Gastroesophageal sphincter (tissue), 4 donors: ENCODE results near the gene WASHC2A. TPM values are rescaled to one million over a fixed set of nuclear protein-coding genes. Genes with fewer than 3 reads are reported as not detected.
"Not testable (repeated sequence)": the region's sequence is repeated elsewhere in the genome, so short reads cannot be mapped to it uniquely, and the experiment has no call there.

Experiments used
- ATAC-seq: fragments of 150-250 bp; one replicate; pipeline ENCODE4 v1.9.1; 2016; ENCODE audit warnings: mild to moderate bottlenecking, moderate library complexity
- H3K27ac ChIP-seq, 4 donors: fragments of 200-600 bp; sonication (generic) in 3 of 4; 1 replicate in 3 of 4; 2 replicates in 1 of 4; pipeline ENCODE4 v1.5.1; 2016 to 2019
- H3K27me3 ChIP-seq: fragments of 200-600 bp; sonication (generic); one replicate; pipeline ENCODE4 v1.5.1; 2019
- H3K36me3 ChIP-seq, 2 donors: fragments of 200-600 bp; sonication (generic); one replicate each; pipeline ENCODE4 v1.5.1; 2019; ENCODE audit warnings: control low read depth in 1 of 2
- H3K4me1 ChIP-seq, 3 donors: fragments of 200-600 bp; sonication (generic); 1 replicate in 2 of 3; 2 replicates in 1 of 3; pipeline ENCODE4 v1.5.1; 2016 to 2019; ENCODE audit warnings: control low read depth in 2 of 3
- H3K4me3 ChIP-seq, 2 donors: fragments of 200-600 bp; sonication (generic); one replicate each; pipeline ENCODE4 v1.5.1; 2019; ENCODE audit warnings: mild to moderate bottlenecking in 1 of 2, moderate library complexity in 1 of 2
- H3K9me3 ChIP-seq, 3 donors: fragments of 200-600 bp; sonication (generic); one replicate each; pipeline ENCODE4 v1.5.1; 2017 to 2019; ENCODE audit warnings: control low read depth in 2 of 3
- CTCF ChIP-seq, 4 experiments: fragments of 200-600 bp in 2 of 4; fragments of 450-650 bp in 2 of 4; sonication (generic) in 1 of 4; IDR thresholded peaks; one replicate each; pipeline ENCODE4 v1.5.1; 2017 to 2019; ENCODE audit warnings: antibody characterized with exemption in 4 of 4, mild to moderate bottlenecking in 2 of 4, moderate library complexity in 2 of 4
- EP300 ChIP-seq: sonication (generic); formaldehyde crosslinking; IDR thresholded peaks from one replicate; pipeline ENCODE4 v1.6.1; 2017; ENCODE audit warnings: antibody characterized with exemption, mild to moderate bottlenecking
- POLR2A ChIP-seq, 2 donors: fragments of 450-650 bp; IDR thresholded peaks; one replicate each; pipeline ENCODE4 v1.6.1; 2017; ENCODE audit warnings: antibody characterized with exemption in 2 of 2, mild to moderate bottlenecking in 2 of 2, moderate library complexity in 1 of 2
- POLR2AphosphoS5 ChIP-seq: sonication (generic); formaldehyde crosslinking; IDR thresholded peaks from one replicate; pipeline ENCODE4 v1.6.1; 2017; ENCODE audit warnings: antibody characterized with exemption
- WGBS, 2 donors: methylation state at CpG; one replicate each; pipeline ENCODE4 v1.1.5; 2018; ENCODE audit warnings: low coverage in 1 of 2; 5-methylcytosine and 5-hydroxymethylcytosine counted together
- total RNA-seq, 4 donors: library from RNA; depleted of rRNA; stranded (reverse); fragments of >200 nt; gene quantifications; one replicate each; pipeline ENCODE4 v1.1.0, GENCODE V29; 2016

WASHC2A gene
- 10 to 100 TPM; 30.4 to 44.7 (median 38.6) TPM for total RNA-seq

- peak within 1 kb of the TSS; percentile 74 to 84 (median 82) for H3K27ac ChIP-seq
- TF ChIP-seq POLR2A (IDR thresholded peaks at IDR 0.05) (peak; percentile 39 to 49), CTCF (IDR thresholded peaks at IDR 0.05) (peak in 1 of 4 experiments; percentile 7), POLR2AphosphoS5 (peak; percentile 73)
- peak within 1 kb of the TSS; percentile 78 to 100 for H3K4me3 ChIP-seq
- peak; percentile 96 for ATAC-seq
- peaks cover 0 to 15% (median 0%) of the 10 kb centered on the region in 3 donors for H3K4me1 ChIP-seq
- H3K9me3 ChIP-seq, H3K27me3 ChIP-seq, H3K36me3 ChIP-seq: not testable (repeated sequence)
- whole genome bisulfite sequencing, 2 donors: no CpG with 5 or more reads among the region's 73 CpGs
Observed at GRCh38 chr10:50067546-50068351, at the start of gene WASHC2A. WASHC2A (plus strand) TSS chr10:50067954; CDS start chr10:50068006, 52 bp downstream.

- not testable (repeated sequence) for H3K4me3 ChIP-seq, H3K4me1 ChIP-seq, H3K27ac ChIP-seq, ATAC-seq, H3K36me3 ChIP-seq, H3K27me3 ChIP-seq, H3K9me3 ChIP-seq
- no CpG with 5 or more reads among the region's 3 CpGs for WGBS, 2 donors
Observed at GRCh38 chr10:50019279-50019678, 48.5 kb upstream of the WASHC2A start.

- H3K27me3 ChIP-seq: peaks cover 11% of the 10 kb centered on the region
- H3K4me3 ChIP-seq, H3K27ac ChIP-seq, H3K9me3 ChIP-seq, H3K36me3 ChIP-seq, ATAC-seq, H3K4me1 ChIP-seq: not testable (repeated sequence)
- 94% methylated on average over 3 of the region's 13 CpGs; no CpG with 5 or more reads in 1 of the 2 donors for WGBS, 2 donors
Observed at GRCh38 chr10:50020451-50021024, 47.2 kb upstream of the WASHC2A start.

- TF ChIP-seq CTCF (IDR thresholded peaks at IDR 0.05) (no peak), EP300 (no peak), POLR2A (IDR thresholded peaks at IDR 0.05) (no peak), POLR2AphosphoS5 (no peak)
- H3K27me3 ChIP-seq: peaks cover 22% of the 10 kb centered on the region
- no peaks in the 10 kb centered on the region for H3K9me3 ChIP-seq
- no peak overlapping the region for H3K27ac ChIP-seq
- WGBS, 2 donors: no CpG with 5 or more reads among the region's 3 CpGs
- ATAC-seq: no peak
- H3K36me3 ChIP-seq: no peaks in the 10 kb centered on the region
- no peak overlapping the region for H3K4me3 ChIP-seq
- H3K4me1 ChIP-seq: no peaks in the 10 kb centered on the region
Observed at GRCh38 chr10:50021646-50022045, 46.1 kb upstream of the WASHC2A start.

- not testable (repeated sequence) for H3K4me1 ChIP-seq, H3K27ac ChIP-seq, ATAC-seq, H3K4me3 ChIP-seq, H3K9me3 ChIP-seq, H3K36me3 ChIP-seq
- H3K27me3 ChIP-seq: peaks cover 25% of the 10 kb centered on the region
- 33% methylated on average over 1 of the region's 37 CpGs; no CpG with 5 or more reads in 1 of the 2 donors for WGBS, 2 donors
Observed at GRCh38 chr10:50024716-50025383, 42.9 kb upstream of the WASHC2A start.

GRCh38 chr10:50025627-50026026, 42.1 kb upstream of the WASHC2A start:
- ATAC-seq: no peak
- no peak for TF ChIP-seq EP300
- no peak for TF ChIP-seq POLR2A (IDR thresholded peaks at IDR 0.05)
- TF ChIP-seq POLR2AphosphoS5: no peak
- no peak for TF ChIP-seq CTCF (IDR thresholded peaks at IDR 0.05)
- H3K36me3 ChIP-seq: no peaks in the 10 kb centered on the region
- peaks cover 25% of the 10 kb centered on the region for H3K27me3 ChIP-seq
- no peak overlapping the region for H3K27ac ChIP-seq
- H3K4me1 ChIP-seq: no peaks in the 10 kb centered on the region
- H3K9me3 ChIP-seq: no peaks in the 10 kb centered on the region
- H3K4me3 ChIP-seq: no peak overlapping the region
- WGBS, 2 donors: 93% methylated on average over 6 of the region's 14 CpGs; no CpG with 5 or more reads in 1 of the 2 donors
